ENCODE data around the gene SMAD3.
A peak's percentile ranks its signal among the peaks of the same experiment; 100 is the strongest.

SMAD3 gene

DNA sequence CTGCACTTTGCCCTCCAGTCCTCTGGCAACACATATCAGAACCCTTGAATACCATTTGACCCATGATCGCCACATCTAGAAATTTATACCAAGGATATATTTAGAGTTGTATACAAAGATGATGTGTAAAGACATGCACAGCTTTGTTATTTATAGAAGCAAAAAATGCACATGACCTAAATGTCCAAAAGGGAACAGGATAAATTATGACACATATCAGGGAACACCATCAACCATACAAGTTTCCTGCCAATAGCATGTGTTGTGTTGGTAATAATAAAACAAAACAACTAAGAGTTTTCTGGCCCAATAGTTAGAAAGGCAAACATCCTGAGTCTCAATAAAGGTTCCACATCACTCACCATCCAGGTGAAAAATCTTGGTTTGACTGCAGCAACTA, 137.6 kb downstream of the SMAD3 start:
- DNase-seq = no peak

DNA sequence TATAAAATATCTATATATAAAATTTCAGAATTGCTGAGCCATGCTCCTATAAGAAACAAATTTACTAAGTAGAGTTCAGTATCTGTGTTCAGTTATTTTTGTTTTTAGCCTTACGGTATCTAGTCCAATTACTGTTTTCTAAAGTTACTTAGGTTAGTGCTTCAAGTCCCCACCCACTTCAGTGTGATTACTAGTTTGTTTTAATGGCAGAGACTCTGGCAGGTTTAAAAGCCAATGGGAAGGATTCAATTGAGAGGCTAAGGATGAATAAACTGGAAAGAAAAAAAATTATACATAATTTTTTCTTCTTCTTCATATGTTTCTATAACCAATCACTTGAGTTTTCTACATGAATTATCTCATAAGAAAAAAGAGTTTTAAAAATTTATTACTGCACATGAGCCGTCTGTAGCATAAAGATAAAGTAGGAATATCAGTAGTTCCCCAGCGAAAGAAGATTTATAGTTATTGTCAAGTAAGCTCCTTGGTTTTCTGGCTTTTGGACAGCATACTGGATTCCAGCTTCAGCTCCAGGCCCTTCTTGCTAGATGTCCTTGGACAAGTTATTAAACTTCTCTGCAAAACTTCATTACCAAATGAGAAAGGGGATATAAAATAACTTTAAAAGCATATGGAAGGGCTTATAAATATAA, 142.3 kb downstream of the SMAD3 start:
- DNase-seq = no peak

DNA sequence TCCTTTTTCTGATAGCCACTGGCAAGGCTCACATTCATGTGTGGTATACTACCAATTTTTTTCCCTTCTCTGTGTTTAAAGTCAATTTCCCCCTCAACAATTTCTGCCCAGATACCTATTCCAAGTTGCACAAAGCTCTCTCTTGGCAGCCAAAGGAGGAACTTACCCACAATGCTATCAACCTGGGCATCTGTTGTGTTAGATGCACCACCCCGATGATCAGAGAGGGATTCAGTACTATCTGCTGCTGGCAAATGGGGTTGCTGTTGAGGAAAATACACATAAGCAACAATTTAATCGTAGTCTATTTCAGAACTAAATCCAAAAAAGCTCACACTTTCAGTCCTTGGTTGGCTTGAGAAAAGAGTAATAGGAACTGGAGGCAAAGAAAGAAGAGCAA, 143.0 kb downstream of the SMAD3 start:
- no peak for DNase-seq

DNA sequence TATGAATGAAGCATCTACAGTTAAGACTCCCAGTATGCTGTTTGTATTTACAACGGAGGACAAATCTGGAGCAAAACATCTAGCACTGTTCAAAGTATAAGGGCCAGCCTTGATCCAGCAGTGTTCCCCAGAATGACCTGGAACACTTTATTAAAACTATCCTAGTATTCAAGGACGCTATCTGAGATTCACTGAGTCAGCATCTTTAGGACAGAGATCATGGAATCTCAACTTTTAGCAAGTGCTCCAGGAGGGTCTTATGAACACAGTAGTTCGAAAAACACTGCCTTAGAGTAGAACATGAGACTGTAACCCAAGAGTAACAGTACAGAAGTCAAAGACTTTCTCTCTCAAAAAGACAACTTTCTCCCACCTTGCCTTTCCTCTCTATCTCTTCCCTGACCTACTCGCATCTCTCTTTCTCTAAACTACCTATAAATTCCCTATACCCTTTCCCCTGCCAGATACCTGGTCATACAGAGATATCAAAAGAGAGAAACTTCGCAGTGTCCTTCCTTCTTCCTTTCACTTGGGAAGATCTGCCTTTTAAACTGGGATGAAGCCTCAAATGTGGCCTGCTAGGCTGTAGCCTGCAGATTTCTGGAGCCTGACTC, 145.3 kb downstream of the SMAD3 start:
- DNase-seq = no peak

DNA sequence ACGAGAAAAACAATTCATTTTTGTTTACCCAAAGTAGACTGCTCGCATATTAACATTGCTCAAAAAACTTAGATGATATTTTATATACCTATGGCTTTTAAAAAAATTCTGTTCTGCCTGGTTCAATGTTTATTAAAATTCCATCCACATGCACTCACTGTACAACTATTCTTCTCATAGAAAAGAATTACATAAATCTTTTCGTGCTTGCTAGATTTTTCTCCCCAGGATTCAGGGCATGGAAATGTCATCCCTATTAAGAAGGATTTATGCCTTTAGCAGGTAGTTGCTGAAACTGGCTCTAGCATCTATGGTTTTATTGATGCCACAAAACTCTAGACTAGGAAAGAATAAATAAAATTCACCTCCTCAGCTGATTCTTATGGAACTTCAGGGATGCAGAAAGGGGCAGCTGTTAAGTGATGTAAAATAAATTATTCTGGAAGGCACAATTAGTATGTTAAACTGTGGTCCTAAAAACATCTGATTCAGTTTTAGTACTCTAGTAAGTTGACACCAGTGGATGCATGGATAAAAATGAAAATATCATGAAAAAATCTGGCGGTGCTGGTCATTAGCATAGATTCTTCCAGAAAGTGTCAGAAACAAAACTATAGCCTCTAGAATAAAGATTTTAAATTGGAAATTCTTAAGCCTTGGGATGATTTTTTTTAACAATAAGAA, 147.4 kb downstream of the SMAD3 start:
- DNase-seq = no peak

DNA sequence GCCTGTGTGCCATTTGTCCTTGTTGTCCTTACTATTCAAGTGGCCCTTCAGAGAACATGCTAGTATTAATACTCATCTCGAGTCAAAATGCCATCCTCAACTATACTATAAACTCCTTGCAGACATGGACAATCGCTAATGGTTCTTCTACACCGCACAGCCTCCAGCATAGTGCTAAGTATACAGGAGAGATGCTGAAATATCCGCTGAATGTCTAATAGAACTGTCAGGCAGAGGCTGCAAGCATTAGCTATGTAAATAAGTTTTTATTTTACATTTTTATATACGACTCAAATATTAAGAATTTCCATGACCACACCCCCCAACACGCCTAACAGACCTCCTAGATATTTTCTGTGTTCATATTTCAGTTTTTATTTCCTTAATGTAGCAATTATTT, 149.7 kb downstream of the SMAD3 start:
- DNase-seq = no peak

DNA sequence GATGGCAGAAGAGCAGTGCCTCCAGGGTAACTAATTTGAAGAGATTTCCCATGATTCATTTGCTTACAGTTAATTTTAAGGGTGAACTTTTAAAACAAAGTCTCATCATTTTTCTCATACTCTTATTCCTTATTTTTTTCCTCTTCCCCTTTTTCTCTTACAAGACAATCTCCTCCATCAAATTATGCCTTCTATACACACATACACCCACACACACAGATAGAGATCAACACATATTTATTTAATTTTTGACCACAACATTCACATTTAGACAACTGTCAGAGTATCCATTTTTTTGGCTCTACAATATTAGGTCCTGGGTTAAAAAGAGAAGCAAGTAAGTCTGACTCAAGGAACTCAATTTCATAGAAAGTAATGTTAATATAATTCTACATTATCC, 151.5 kb downstream of the SMAD3 start:
- DNase-seq = no peak

DNA sequence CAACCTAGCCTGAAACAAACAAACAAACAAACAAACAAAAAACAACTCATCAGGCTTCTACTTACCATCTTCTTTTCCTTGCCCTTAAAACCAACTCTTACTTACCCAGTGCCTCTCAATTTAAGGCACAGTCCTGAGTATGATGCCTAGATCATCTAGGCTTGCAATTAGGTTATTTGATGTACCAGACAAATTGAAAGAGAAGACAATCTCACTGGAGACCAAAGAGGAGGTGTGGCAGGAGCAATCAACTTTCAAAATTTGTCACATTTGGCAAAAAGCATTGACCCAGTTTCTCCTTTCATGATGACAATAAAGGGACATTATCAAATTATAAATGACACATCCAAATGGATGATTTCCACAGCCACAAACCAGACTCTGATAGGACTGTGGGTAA, 153.0 kb downstream of the SMAD3 start:
- DNase-seq = no peak

DNA sequence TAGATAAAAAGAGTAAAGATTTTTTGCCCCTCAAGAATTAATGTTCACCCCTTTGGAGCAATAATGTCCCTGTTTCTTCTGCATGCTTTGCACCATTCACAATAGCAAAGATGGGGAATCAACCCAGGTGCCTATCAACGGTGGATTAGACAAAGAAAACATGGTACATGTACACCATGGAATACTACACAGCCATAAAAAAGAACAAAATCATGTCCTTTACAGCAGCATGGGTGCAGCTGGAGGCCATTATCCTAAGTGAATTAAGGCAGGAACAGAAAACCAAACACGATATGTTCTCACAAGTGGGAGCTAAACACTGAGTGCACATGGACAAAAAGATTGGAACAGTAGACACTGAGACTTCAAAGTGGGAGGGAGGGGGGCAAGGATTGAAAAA, 153.9 kb downstream of the SMAD3 start:
- no peak for DNase-seq

DNA sequence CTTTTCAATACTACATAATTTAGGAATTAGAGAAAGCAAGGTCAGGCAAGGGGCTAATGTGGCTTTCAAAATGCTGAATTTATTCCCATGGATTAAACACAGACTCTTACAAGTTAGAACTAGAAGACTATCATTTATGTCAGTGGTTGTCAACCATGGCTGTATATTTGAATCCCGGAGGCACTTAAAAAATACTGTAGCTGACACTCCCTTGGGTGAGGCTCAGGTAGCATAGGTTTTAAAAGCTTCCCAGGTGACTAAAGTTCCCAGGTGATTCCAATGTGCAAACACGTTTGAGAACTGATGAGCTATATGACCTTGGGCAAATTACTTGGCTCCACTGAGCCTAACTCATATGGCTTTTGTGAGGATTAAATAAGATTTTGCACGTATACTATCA, 159.5 kb downstream of the SMAD3 start:
- no peak for DNase-seq

DNA sequence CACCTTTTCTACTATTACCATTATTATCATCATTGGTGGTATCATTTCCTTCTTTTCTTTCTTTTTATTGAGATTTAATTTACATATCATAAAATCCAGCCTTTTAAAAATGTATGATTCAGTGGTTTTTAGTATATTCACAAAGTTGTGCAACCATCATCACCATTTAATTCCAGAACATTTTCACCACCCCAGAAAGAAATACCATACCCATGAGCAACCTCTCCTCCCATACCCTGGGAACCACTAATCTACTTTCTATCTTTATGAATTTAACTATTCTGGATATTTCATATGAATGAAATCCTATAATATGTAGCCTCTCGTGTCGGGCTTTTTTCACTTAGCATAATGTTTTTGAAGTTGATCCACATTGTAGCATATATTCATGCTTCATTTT, 159.9 kb downstream of the SMAD3 start:
- peak; percentile 79 for DNase-seq

DNA sequence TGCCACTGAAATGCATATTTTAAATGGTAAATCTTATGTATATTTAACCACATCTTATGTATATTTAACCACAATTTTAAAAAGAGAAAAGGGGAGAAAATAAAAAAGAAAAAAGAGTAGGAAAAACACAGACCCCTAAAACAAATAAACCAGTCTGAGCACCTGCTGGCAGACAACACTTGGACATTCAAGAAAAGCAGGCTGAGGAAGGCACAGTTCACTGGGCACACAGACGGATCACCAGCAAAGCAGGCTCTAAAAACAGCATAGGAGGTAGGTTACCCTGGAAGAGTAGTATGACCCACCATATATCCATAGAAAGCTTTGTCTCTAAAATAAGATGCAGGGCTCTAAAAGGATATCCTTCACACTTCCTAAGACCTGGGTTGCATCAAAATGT, 162.0 kb downstream of the SMAD3 start:
- DNase-seq = no peak

DNA sequence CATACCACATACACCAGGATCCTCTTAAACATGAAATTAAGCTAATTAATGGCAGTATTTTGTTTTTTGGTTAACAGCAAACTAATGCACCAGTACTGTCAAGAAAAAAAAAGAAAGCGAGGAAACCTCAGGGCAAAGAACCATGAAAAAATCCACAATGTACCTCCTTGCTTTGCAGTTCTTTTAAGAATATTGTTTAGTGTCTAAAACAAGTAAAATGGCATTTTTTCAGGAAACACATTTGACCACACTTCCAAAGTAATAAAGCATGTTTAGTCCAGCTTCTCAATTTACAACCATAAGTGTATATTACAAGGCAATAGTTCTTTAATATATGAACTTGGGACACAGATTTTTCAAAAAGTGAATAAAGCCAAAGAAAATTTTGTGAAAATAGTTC, 162.4 kb downstream of the SMAD3 start:
- no peak for DNase-seq

DNA sequence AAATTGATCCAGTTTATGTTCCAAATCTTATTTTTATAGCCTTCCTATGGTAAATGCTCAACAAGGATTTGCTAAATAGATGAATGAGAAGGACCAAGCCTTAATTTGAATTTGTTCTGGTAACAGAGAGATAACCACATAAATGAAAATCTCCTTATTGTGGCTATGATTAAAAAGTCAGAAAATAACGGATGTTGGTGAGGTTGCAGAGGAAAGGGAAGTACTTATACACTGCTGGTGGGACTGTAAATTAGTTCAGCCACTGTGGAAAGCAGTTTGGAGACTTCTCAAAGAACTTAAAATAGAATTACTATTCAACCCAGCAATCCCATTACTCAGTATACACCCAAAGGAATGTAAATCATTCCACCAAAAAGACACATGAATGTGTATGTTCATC, 162.9 kb downstream of the SMAD3 start:
- DNase-seq = no peak

DNA sequence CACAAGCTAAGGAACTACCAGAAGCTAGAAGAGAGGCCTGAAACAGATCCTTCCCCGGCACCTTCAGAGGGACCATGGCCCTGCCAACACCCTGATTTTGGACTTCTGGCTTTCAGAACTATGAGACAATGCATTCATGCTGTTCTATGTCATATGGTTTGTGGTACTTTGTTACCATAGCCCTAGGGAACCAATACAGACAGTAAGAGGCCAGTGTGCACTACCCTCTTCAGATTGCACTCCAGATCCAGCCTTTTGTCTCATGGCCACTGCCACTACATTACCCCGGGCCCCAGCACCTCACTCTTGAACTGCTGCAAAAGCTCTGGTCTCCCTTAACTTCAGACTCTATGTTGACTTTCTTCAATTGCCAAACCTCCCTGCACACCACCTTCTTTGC, 165.1 kb downstream of the SMAD3 start:
- DNase-seq = no peak

DNA sequence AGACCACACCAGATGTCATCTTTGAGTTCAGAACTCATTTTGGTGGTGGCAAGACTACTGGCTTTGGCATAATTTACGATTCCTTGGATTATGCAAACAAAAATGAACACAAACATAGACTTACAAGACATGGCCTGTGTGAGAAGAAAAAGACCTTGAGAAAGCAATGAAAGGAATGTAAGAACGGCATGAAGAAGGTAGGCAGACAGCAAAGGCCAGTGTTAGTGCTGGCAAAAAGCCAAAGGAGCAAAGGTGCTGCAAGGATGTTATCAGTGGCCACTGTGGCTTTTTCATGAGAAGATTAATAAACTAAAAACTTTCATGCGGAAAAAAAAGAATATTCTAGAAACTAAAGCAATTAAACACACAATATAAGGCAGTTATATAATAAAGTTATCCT, 167.2 kb downstream of the SMAD3 start:
- no peak for DNase-seq

DNA sequence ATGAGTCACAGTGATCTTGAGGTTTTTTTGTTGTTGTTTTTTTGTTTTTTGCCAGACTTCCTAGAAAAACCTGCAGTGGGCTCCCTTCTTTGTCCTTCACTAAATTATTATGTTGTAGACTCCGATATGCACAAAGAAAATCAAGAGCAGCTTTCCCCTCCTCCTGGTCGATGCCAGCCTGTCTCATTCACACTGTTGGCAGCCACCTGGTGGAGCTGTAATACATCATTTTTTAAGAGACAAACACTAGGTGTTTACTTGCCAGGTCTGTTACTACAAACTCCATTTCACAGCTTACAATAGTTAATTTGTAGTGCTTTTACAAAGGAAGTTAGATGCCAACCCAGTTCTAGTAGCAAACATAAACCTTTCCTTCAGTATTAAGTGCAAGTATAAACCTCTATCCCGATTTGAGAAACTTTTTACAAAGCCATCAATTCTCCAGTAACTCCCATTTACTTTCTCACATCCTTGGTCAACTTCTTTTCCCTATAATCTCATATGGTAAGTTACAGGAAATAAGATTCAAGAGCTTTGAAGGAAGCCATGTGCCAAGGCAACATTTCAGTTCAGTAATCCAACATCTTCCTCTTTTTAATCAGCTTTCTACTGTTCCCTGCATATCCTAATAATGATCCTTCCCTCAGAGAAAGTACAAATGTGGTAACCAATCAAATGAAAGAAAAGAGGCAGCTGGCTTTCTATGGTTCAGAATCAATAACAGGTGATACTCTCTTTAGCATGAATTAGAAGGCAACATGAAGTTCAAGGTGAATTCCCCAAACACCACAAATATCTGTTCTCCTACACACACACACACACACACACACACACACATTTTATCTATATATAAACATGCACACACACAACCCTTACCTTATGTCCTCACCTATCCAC, 175.1 kb downstream of the SMAD3 start:
- no peak for DNase-seq

DNA sequence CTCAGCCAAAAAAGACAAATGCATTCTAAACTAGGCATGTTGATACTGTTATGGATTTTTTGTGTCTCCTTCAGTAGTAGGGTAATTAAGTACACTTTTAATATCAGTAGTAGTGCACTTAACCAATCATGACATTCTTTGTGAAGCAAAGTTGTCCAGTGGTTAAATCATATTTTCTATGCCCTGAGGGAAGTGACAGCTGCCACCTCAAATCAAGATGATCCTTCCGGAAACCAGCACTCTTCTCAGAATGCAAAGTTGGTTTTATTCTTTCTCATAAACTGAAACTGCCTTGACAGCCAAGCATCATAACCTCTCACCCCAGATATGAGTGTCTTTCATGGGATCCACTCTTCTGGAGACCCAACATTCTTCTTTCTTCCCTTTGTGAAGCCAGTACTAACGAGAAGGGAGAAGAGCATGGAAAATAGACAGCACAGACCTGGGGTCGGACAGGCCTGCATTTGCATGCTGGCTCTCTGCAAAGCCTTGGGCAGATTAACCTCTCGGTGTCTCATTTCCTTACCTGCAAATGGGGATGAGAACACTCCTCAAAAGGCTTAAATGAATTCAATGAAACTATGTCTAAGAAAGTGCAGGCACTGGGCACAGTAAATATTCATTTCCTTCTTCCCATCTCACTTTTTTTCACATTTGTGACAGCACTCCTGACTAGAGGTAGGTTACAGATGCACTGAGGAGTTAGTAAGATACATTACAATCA, 175.9 kb downstream of the SMAD3 start:
- DNase-seq = no peak

DNA sequence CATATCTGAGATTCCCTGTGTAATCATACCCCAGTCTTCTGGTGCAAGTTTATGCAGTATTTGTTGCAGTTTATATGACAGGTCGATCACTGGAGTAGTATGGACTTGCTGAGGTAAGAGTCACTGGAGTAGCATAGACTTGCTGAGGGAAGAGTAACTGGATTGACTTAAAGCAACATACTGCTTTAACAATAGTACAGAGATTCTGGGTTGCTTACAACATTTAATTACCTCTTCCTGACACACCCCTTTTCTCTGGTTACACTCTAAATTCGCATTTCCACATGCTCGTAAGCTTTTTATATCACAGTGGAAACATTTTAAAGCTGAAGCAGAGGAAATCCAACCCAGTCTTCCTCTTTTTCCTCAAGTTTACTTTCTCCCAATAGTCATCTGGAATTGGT, 177.3 kb downstream of the SMAD3 start:
- peak; percentile 27 for DNase-seq

All from fibroblast of skin of right quadriceps (primary cell).